SK-N-SH (cell line): Measurements from ENCODE around the gene FSIP1. TPM values are rescaled to one million over a fixed set of nuclear protein-coding genes. Genes with fewer than 3 reads are reported as not detected.
A peak's percentile ranks its signal among the peaks of the same experiment; 100 is the strongest.

Experiments used
- CTCF ChIA-PET: fragments of 300-600, 350-600 bp; formaldehyde crosslinking; extraction: SDS; loops from one replicate; lab custom pipeline; 2021; lab: Yijun Ruan, JAX
- POLR2A ChIA-PET: fragments of 350-600 bp; sonication (Branson Sonifier 250); formaldehyde crosslinking; extraction: SDS; loops from one replicate; lab custom pipeline; 2020; ENCODE audit warnings: antibody characterized with exemption, inconsistent platforms; lab: Yijun Ruan, JAX
- DNase-seq: peaks from one replicate; pipeline ENCODE4 v3.0.0; 2012
- H2AFZ ChIP-seq: fragments of 200-600 bp; sonication (generic); 2 replicates; pipeline ENCODE4 v1.8.1; 2016; ENCODE audit warnings: antibody characterized with exemption, mild to moderate bottlenecking, low read depth
- H3F3A ChIP-seq: fragments of 200-600 bp; sonication (generic); replicated peaks from 2 replicates; pipeline ENCODE3; 2016; ENCODE audit warnings: antibody characterized with exemption, mild to moderate bottlenecking; ENCODE audit not compliant: insufficient read depth
- H3K27ac ChIP-seq, 2 experiments: fragments of 200-500 bp in 1 of 2; fragments of 200-600 bp in 1 of 2; sonication (Bioruptor generic) in 1 of 2; sonication (generic), shearing (Covaris generic) in 1 of 2; 2 replicates each; pipeline versions ENCODE4 v1.5.1 to v1.6.1; 2014 to 2016; ENCODE audit warnings: low read depth in 2 of 2, inconsistent platforms in 1 of 2, low read length in 1 of 2, mild to moderate bottlenecking in 1 of 2, mixed read lengths in 1 of 2
- H3K27me3 ChIP-seq: fragments of 200-600 bp; sonication (generic), shearing (Covaris generic); 2 replicates; pipeline ENCODE4 v1.6.1; 2016; ENCODE audit warnings: mixed run types; ENCODE audit not compliant: insufficient read depth
- H3K36me3 ChIP-seq, 2 experiments: fragments of 200-500 bp in 1 of 2; fragments of 200-600 bp in 1 of 2; sonication (Bioruptor generic) in 1 of 2; sonication (generic) in 1 of 2; replicated peaks in 1 of 2; 2 replicates each; pipeline versions ENCODE3 to v1.5.1; 2014 to 2016; ENCODE audit warnings: low read length in 1 of 2, mild to moderate bottlenecking in 1 of 2; ENCODE audit not compliant: insufficient read depth in 2 of 2, control insufficient read depth in 1 of 2
- H3K4me1 ChIP-seq, 2 experiments: fragments of 200-500 bp in 1 of 2; fragments of 200-600 bp in 1 of 2; sonication (Bioruptor generic) in 1 of 2; sonication (generic), shearing (Covaris generic) in 1 of 2; 2 replicates each; pipeline versions ENCODE4 v1.5.1 to v1.6.1; 2014 to 2016; ENCODE audit warnings: low read depth in 1 of 2, low read length in 1 of 2, mixed run types in 1 of 2; ENCODE audit not compliant: insufficient read depth in 2 of 2, control insufficient read depth in 1 of 2
- H3K4me2 ChIP-seq: fragments of 200-600 bp; sonication (generic), shearing (Covaris generic); 2 replicates; pipeline ENCODE4 v1.6.1; 2017; ENCODE audit warnings: mixed run types
- H3K4me3 ChIP-seq, 2 experiments: fragments of 200-500 bp in 1 of 2; fragments of 200-600 bp in 1 of 2; sonication (Bioruptor generic) in 1 of 2; sonication (generic), shearing (Covaris generic) in 1 of 2; 2 replicates each; pipeline versions ENCODE4 v1.5.1 to v1.8.1; 2014 to 2016; ENCODE audit warnings: low read depth in 2 of 2, inconsistent platforms in 1 of 2, low read length in 1 of 2, mild to moderate bottlenecking in 1 of 2, mixed read lengths in 1 of 2, moderate library complexity in 1 of 2
- H3K79me2 ChIP-seq: fragments of 200-600 bp; sonication (generic); 2 replicates; pipeline ENCODE4 v1.8.1; 2017; ENCODE audit warnings: mild to moderate bottlenecking; ENCODE audit not compliant: insufficient read depth
- H3K9ac ChIP-seq: fragments of 200-600 bp; sonication (generic); 2 replicates; pipeline ENCODE4 v1.6.1; 2017; ENCODE audit warnings: mixed run types
- H3K9me2 ChIP-seq: fragments of 200-600 bp; sonication (generic); 2 replicates; pipeline ENCODE4 v1.6.1; 2017; ENCODE audit warnings: mixed run types
- H3K9me3 ChIP-seq: fragments of 200-600 bp; sonication (generic); 2 replicates; pipeline ENCODE4 v1.6.1; 2017; ENCODE audit warnings: mixed run types, mild to moderate bottlenecking, moderate library complexity
- H4K20me1 ChIP-seq: fragments of 200-600 bp; sonication (generic); 2 replicates; pipeline ENCODE4 v1.6.1; 2017; ENCODE audit warnings: mild to moderate bottlenecking, mixed run types; ENCODE audit not compliant: insufficient read depth
- CTCF ChIP-seq: fragments of 200-600 bp; sonication (generic); IDR thresholded peaks from 2 replicates; pipeline ENCODE4 v1.6.1; 2017; ENCODE audit warnings: antibody characterized with exemption, mild to moderate bottlenecking, moderate library complexity
- EZH2phosphoT487 ChIP-seq: fragments of 200-600 bp; sonication (generic); IDR thresholded peaks from 2 replicates; pipeline ENCODE4 v1.6.1; 2017; ENCODE audit warnings: low read depth, mixed run types, mild to moderate bottlenecking, antibody characterized with exemption, moderate library complexity, borderline replicate concordance
- FOSL2 ChIP-seq: IDR thresholded peaks from 2 replicates; pipeline ENCODE4 v1.4.0; 2012; ENCODE audit warnings: low read depth, mild to moderate bottlenecking, moderate library complexity, borderline replicate concordance
- GABPA ChIP-seq: IDR thresholded peaks from 2 replicates; pipeline ENCODE4 v1.4.0; 2012; ENCODE audit warnings: low read depth, mild to moderate bottlenecking
- GATA2 ChIP-seq: sonication (generic); formaldehyde crosslinking; IDR thresholded peaks from 2 replicates; pipeline ENCODE4 v1.5.0; 2020; ENCODE audit warnings: mild to moderate bottlenecking, missing genetic modification reagents
- IRF3 ChIP-seq: fragments of 150-350 bp; IDR thresholded peaks from 2 replicates; pipeline ENCODE4 v1.6.1; 2016; ENCODE audit warnings: mild to moderate bottlenecking, low read depth, low read length
- MXI1 ChIP-seq: IDR thresholded peaks from 2 replicates; pipeline ENCODE4 v1.6.1; 2012; ENCODE audit warnings: mild to moderate bottlenecking, low read depth, low read length, improper control_type of control experiment
- PBX3 ChIP-seq: IDR thresholded peaks from 2 replicates; pipeline ENCODE4; 2012
- RAD21 ChIP-seq: IDR thresholded peaks from 2 replicates; pipeline ENCODE4 v1.6.1; 2012; ENCODE audit warnings: mild to moderate bottlenecking, low read length
- RCOR1 ChIP-seq: fragments of 150-350 bp; IDR thresholded peaks from 2 replicates; pipeline ENCODE4 v1.6.1; 2017; ENCODE audit warnings: antibody characterized with exemption, low read length
- RFX5 ChIP-seq: IDR thresholded peaks from 2 replicates; pipeline ENCODE4 v1.6.1; 2012; ENCODE audit warnings: mild to moderate bottlenecking, improper control_type of control experiment, low read length
- WGBS: methylation state at CpG from one replicate; pipeline ENCODE4 v1.1.6; 2017; ENCODE audit warnings: low lambda C conversion rate; 5-methylcytosine and 5-hydroxymethylcytosine counted together
- polyA plus RNA-seq, 3 experiments: library from polyadenylated mRNA; depleted of rRNA; stranded (reverse); fragments of >200 nt; gene quantifications; 2 replicates each; pipeline ENCODE4 v1.2.3, GENCODE V29; 2012

Gene FSIP1
- polyA plus RNA-seq, 1 of the 3 experiments (the other 2 are of a cell fraction) = 0.43 TPM

GRCh38 chr15:39640665-39641064 is 142.0 kb downstream of the FSIP1 start:
- WGBS = 81% methylated on average over 3 of the region's 3 CpGs
- Histone ChIP-seq H3K27me3 (no peaks in the 10 kb centered on the region), H3K4me3 (no peak overlapping the region), H3K27ac (peak overlapping the region in 1 of 2 experiments; percentile 92; a peak in 3 of 4 replicates), H3F3A (peaks cover 23% of the 10 kb centered on the region), H3K9ac (no peak overlapping the region), H3K9me2 (no peaks in the 10 kb centered on the region), H2AFZ (no peak overlapping the region; the same call in 1 of the 2 replicates), H3K4me1 (peaks cover 9 to 27% of the 10 kb centered on the region in 2 experiments), H3K4me2 (no peak overlapping the region), H3K36me3 (no peaks in the 10 kb centered on the region), H3K9me3 (no peaks in the 10 kb centered on the region), H4K20me1 (no peaks in the 10 kb centered on the region), H3K79me2 (no peaks in the 10 kb centered on the region)
- ChIA-PET POLR2A (no interaction called here), CTCF (interaction anchor here (0.7 to 2.0 kb wide), 4 partner anchors 9 to 116 kb away, joined by 3 to 5 read pairs (median 4); no protein-coding TSS in a partner anchor)
- DNase-seq = no peak
- TF ChIP-seq IRF3 = no peak
- no peak for TF ChIP-seq GATA2
- TF ChIP-seq RFX5 = no peak
- no peak for TF ChIP-seq CTCF
- no peak for TF ChIP-seq MXI1
- TF ChIP-seq EZH2phosphoT487 = no peak
- no peak for TF ChIP-seq GABPA
- TF ChIP-seq RCOR1 = no peak
- TF ChIP-seq PBX3 = no peak
- no peak for TF ChIP-seq FOSL2

- H3K4me3 ChIP-seq = no peak overlapping the region
- H4K20me1 ChIP-seq = no peaks in the 10 kb centered on the region
- WGBS = 86% methylated on average over 1 of the region's 1 CpG
- no peaks in the 10 kb centered on the region for H3K79me2 ChIP-seq
- peaks cover 9 to 27% of the 10 kb centered on the region in 2 experiments for H3K4me1 ChIP-seq
- H3K27me3 ChIP-seq = no peaks in the 10 kb centered on the region
- H2AFZ ChIP-seq = no peak overlapping the region
- H3K4me2 ChIP-seq = no peak overlapping the region
- no peaks in the 10 kb centered on the region for H3K9me3 ChIP-seq
- H3K9me2 ChIP-seq = no peaks in the 10 kb centered on the region
- no peak overlapping the region for H3K27ac ChIP-seq
- no peaks in the 10 kb centered on the region for H3K36me3 ChIP-seq
- TF ChIP-seq PBX3 (no peak), RAD21 (no peak), GATA2 (no peak)
- no peak for DNase-seq
- POLR2A ChIA-PET = no interaction called here
- no peak overlapping the region for H3K9ac ChIP-seq
- CTCF ChIA-PET = interaction anchor here (1.0 kb wide), 1 partner anchor 9 kb away, joined by 3 read pairs; no protein-coding TSS in a partner anchor
- H3F3A ChIP-seq = peaks cover 23% of the 10 kb centered on the region
These were observed 143.6 kb downstream of the FSIP1 start for GRCh38 chr15:39639037-39639436.
